ENCODE data around the gene PAGE2. TPM values are rescaled to one million over a fixed set of nuclear protein-coding genes. Genes with fewer than 3 reads are reported as not detected.

PAGE2 gene
- total and polyA plus RNA-seq, 3 experiments from 2014 or later = not detected

DNA sequence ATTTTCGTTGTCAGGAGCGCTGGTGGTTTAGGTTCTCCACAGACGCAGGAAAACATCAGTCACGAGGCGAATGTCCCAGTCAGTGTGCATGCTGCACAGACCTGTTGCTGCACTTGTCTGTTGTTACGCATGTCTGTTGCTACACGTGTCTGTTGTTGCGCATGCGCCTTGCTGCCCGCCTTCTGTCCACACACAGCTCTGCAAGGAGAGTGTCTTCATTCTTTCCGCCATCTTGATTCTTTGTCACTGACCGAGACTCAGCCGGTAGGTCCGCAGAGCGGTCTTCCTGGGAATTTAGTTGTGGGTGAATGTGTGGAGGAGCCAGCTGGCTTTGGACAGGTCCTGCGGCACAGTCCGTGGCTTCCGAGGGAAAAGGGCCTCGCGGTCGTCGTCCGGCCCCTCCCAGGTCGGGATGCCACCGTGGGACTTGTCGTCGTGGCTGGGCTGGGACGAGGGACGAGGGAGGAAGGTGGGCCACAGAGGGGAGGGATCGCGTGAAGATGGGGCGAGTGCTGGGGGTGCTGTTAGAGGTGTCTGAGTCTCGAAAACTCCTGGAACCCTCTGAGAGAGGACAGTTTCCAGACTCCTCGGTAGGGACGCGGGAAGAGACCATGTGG is 13.9 kb upstream of the PAGE2 start, which contains the start of gene PAGE2B:
Gene PAGE2B (plus strand): TSS at position 180 of the 617 bp plus-strand sequence. CDS start 1,012 bp downstream, outside the sequence.
- Histone ChIP-seq H3K27me3 (ENCODE audit: insufficient read depth, low read length, poor library complexity, severe bottlenecking) (no peaks in the 10 kb centered on the region), H3K27ac (ENCODE audit: low read depth, low read length) (no peak within 1 kb of the TSS), H3K36me3 (ENCODE audit: insufficient read depth, low read length) (no peaks in the 10 kb centered on the region), H3K4me1 (ENCODE audit: insufficient read depth, low read length) (no peaks in the 10 kb centered on the region), H3K9me3 (ENCODE audit: low read length) (no peaks in the 10 kb centered on the region), H3K4me3 (ENCODE audit: low read length) (no peak within 1 kb of the TSS)
- Mint-ChIP-seq H3K4me1 (no peaks in the 10 kb centered on the region), H3K36me3 (no peaks in the 10 kb centered on the region), H3K27ac (no peak within 1 kb of the TSS), H3K4me3 (no peak within 1 kb of the TSS), H3K27me3 (peaks cover 5 to 32% of the 10 kb centered on the region in 2 donors), H3K9me3 (peaks cover 0 to 4% (median 0%) of the 10 kb centered on the region in 5 donors)
- POLR2A ChIA-PET = no interaction called here
- DNase-seq = no peak
- CTCF ChIA-PET = no interaction called here

DNA sequence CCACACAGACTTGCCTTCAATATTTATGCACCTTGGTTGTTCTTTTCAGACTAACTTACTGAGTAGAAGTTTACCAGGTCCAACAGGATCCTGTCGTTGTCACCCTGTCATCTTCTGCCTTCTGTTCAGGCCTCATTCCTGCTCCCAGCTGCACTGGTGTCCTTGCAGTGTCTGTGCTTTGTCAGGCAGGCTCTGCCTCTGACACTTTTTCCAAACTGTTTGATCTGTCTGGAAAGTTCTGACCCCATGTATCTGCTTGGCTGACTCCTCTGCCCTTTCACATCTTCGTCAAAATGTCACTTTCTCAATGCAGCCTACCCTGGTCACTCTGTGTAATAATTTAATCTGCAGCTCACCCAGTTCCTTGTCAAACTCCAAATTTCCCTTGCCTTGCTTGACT is 9.9 kb downstream of the PAGE2 start:
- peaks cover 0 to 5% (median 5%) of the 10 kb centered on the region in 3 donors for H3K4me1 Mint-ChIP-seq
- CTCF ChIA-PET = no interaction called here
- H3K27ac Mint-ChIP-seq = no peak overlapping the region
- Histone ChIP-seq H3K4me1 (ENCODE audit: insufficient read depth, low read length) (no peaks in the 10 kb centered on the region), H3K27me3 (ENCODE audit: insufficient read depth, low read length, poor library complexity, severe bottlenecking) (no peaks in the 10 kb centered on the region), H3K27ac (ENCODE audit: low read depth, low read length) (no peak overlapping the region), H3K36me3 (ENCODE audit: insufficient read depth, low read length) (no peaks in the 10 kb centered on the region), H3K4me3 (ENCODE audit: low read length) (no peak overlapping the region), H3K9me3 (ENCODE audit: low read length) (no peaks in the 10 kb centered on the region)
- no peak overlapping the region for H3K4me3 Mint-ChIP-seq
- POLR2A ChIA-PET = no interaction called here
- DNase-seq = no peak
- H3K9me3 Mint-ChIP-seq = no peaks in the 10 kb centered on the region
- peaks cover 0 to 6% of the 10 kb centered on the region in 2 donors for H3K27me3 Mint-ChIP-seq
- H3K36me3 Mint-ChIP-seq = peaks cover 0 to 2% (median 0%) of the 10 kb centered on the region in 3 donors

DNA sequence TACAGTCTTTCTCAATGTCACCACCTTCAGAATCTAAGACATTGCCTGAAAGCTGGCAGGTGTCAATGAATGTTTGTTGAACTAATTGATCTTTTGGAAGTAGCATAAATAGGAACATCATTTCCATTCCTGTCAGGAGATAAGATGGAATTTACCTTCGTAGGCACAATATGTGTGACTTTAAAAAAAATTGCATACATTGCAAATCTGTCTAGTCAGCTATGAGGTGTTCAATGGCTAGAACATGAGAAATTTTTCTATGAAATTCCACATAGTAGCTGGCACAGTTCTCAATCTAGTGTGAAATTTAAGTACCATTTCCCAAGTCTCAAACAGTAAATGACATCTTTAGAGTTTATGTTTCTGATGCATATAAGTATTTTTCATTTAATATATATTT is 10.3 kb downstream of the PAGE2 start:
- Histone ChIP-seq H3K4me3 (ENCODE audit: low read length) (no peak overlapping the region), H3K9me3 (ENCODE audit: low read length) (no peaks in the 10 kb centered on the region), H3K4me1 (ENCODE audit: insufficient read depth, low read length) (no peaks in the 10 kb centered on the region), H3K27me3 (ENCODE audit: insufficient read depth, low read length, poor library complexity, severe bottlenecking) (no peaks in the 10 kb centered on the region), H3K27ac (ENCODE audit: low read depth, low read length) (no peak overlapping the region), H3K36me3 (ENCODE audit: insufficient read depth, low read length) (no peaks in the 10 kb centered on the region)
- Mint-ChIP-seq H3K27me3 (peaks cover 0 to 6% of the 10 kb centered on the region in 2 donors), H3K36me3 (peaks cover 0 to 2% (median 0%) of the 10 kb centered on the region in 3 donors), H3K27ac (no peak overlapping the region), H3K9me3 (peaks cover 0 to 3% (median 0%) of the 10 kb centered on the region in 5 donors), H3K4me3 (no peak overlapping the region), H3K4me1 (peaks cover 0 to 5% (median 5%) of the 10 kb centered on the region in 3 donors)
- DNase-seq = no peak
- POLR2A ChIA-PET = no interaction called here
- CTCF ChIA-PET = no interaction called here

DNA sequence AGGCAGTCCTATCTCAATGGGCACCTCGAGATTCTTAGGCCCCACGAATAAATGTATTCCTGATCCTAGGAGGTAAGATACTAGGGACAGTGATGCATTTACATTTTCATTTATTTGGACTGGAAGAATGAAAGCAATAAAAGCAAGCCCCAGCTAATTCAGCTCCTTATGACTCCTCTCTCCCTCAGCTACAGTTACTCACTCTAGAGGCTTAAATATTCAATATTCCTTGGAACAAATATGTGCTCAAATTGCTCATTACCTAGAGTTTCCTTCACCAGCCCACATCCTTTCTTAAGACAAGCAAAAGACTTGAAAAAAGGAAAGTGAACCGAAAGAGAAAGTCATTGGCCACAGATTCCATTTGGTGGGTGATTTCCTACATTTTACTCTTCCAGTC is 13.9 kb downstream of the PAGE2 start:
- Mint-ChIP-seq H3K27me3 (peaks cover 0 to 4% of the 10 kb centered on the region in 2 donors), H3K4me1 (peaks cover 0 to 5% (median 5%) of the 10 kb centered on the region in 3 donors), H3K27ac (no peak overlapping the region), H3K36me3 (peaks cover 0 to 2% (median 0%) of the 10 kb centered on the region in 3 donors), H3K9me3 (peaks cover 0 to 3% (median 2%) of the 10 kb centered on the region in 5 donors), H3K4me3 (no peak overlapping the region)
- no peaks in the 10 kb centered on the region for H3K4me1 ChIP-seq (ENCODE audit: insufficient read depth, low read length)
- H3K4me3 ChIP-seq (ENCODE audit: low read length) = no peak overlapping the region
- H3K9me3 ChIP-seq (ENCODE audit: low read length) = no peaks in the 10 kb centered on the region
- ChIA-PET CTCF (no interaction called here), POLR2A (no interaction called here)
- no peak for DNase-seq
- no peaks in the 10 kb centered on the region for H3K27me3 ChIP-seq (ENCODE audit: insufficient read depth, low read length, poor library complexity, severe bottlenecking)
- H3K27ac ChIP-seq (ENCODE audit: low read depth, low read length) = no peak overlapping the region
- no peaks in the 10 kb centered on the region for H3K36me3 ChIP-seq (ENCODE audit: insufficient read depth, low read length)

DNA sequence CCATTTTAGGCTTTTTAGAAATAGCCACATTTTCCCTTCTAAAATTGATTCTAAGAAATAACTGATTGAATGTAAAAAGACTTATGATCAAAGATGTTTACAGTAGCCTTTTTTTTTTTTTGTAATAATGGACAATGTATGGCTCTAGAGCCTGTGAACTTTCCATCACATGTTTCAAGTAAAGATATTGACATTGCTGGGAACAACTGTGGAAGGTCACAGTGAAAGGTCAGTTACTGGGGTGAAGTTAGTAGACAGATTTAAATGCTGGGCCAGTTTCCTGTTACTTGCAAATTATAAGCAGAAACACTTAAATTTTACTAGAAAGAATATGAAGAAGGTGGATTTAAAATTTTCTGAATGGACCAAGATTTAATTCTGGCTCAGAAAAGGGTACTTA is 18.4 kb downstream of the PAGE2 start:
- POLR2A ChIA-PET = no interaction called here

DNA sequence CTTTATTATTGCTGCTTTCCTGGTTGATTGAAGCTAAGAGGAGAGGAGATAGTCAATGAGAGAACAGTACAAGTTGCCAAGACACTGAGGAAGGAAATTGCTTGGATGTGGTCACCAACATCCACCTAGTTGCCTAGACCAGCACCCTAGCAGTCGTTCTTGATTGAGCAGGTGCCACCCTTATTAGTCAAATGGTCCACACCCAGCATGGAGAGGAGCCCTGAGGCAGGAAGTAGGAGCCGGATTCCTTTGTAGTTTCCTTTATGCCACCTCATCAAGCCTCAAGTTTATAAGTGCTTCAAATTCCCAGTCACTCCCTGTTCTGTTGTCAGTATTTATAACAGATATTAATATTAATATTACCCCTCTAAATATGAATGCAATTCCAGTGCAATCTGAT is 19.1 kb downstream of the PAGE2 start:
- H3K36me3 Mint-ChIP-seq = peaks cover 0 to 2% (median 0%) of the 10 kb centered on the region in 3 donors
- H3K4me1 ChIP-seq (ENCODE audit: insufficient read depth, low read length) = no peaks in the 10 kb centered on the region
- H3K27ac ChIP-seq (ENCODE audit: low read depth, low read length) = no peak overlapping the region
- no peak for DNase-seq
- POLR2A ChIA-PET = no interaction called here
- CTCF ChIA-PET = no interaction called here
- no peaks in the 10 kb centered on the region for H3K9me3 ChIP-seq (ENCODE audit: low read length)
- H3K27ac Mint-ChIP-seq = no peak overlapping the region
- H3K4me3 Mint-ChIP-seq = no peak overlapping the region
- no peak overlapping the region for H3K4me3 ChIP-seq (ENCODE audit: low read length)
- H3K36me3 ChIP-seq (ENCODE audit: insufficient read depth, low read length) = no peaks in the 10 kb centered on the region
- peaks cover 0 to 3% (median 2%) of the 10 kb centered on the region in 5 donors for H3K9me3 Mint-ChIP-seq
- no peaks in the 10 kb centered on the region for H3K27me3 ChIP-seq (ENCODE audit: insufficient read depth, low read length, poor library complexity, severe bottlenecking)
- H3K4me1 Mint-ChIP-seq = peaks cover 0 to 5% (median 1%) of the 10 kb centered on the region in 3 donors
- H3K27me3 Mint-ChIP-seq = peaks cover 0 to 2% of the 10 kb centered on the region in 2 donors

More for the DNA sequence above, 18.4 kb downstream of the PAGE2 start:
- H3K27me3 ChIP-seq (ENCODE audit: insufficient read depth, low read length, poor library complexity, severe bottlenecking) = no peaks in the 10 kb centered on the region
- Mint-ChIP-seq H3K27ac (no peak overlapping the region), H3K4me1 (peaks cover 0 to 8% (median 5%) of the 10 kb centered on the region in 3 donors), H3K9me3 (peaks cover 0 to 3% (median 2%) of the 10 kb centered on the region in 5 donors), H3K27me3 (peaks cover 0 to 2% of the 10 kb centered on the region in 2 donors), H3K36me3 (peaks cover 0 to 2% (median 0%) of the 10 kb centered on the region in 3 donors), H3K4me3 (no peak overlapping the region)
- no peaks in the 10 kb centered on the region for H3K9me3 ChIP-seq (ENCODE audit: low read length)
- no peak overlapping the region for H3K27ac ChIP-seq (ENCODE audit: low read depth, low read length)
- no peak for DNase-seq
- no peaks in the 10 kb centered on the region for H3K4me1 ChIP-seq (ENCODE audit: insufficient read depth, low read length)
- CTCF ChIA-PET = no interaction called here
- no peak overlapping the region for H3K4me3 ChIP-seq (ENCODE audit: low read length)
- no peaks in the 10 kb centered on the region for H3K36me3 ChIP-seq (ENCODE audit: insufficient read depth, low read length)

DNA sequence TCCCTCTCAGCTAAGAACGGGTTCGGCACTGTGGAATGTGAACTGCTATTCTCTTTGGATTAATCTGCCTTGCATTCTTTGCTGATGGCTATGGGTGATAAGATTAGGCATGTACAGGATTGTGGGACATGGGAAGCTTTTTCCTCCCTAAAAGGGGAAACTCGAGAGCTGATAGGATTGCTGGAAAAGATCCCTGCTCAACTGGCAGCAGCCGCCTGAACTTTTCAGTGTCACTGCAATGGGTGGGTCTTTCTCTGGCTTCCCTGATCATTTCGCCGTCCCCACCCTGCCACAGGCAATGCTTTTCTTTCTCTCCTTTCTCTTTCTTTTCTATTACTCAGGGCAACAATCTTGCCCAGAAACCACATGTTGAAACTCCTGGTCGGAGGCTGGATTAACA is 20.5 kb downstream of the PAGE2 start:
- Mint-ChIP-seq H3K27ac (no peak overlapping the region), H3K36me3 (no peaks in the 10 kb centered on the region), H3K4me1 (peaks cover 0 to 3% (median 0%) of the 10 kb centered on the region in 3 donors), H3K27me3 (peaks cover 0 to 2% of the 10 kb centered on the region in 2 donors), H3K4me3 (no peak overlapping the region), H3K9me3 (peaks cover 0 to 2% (median 0%) of the 10 kb centered on the region in 5 donors)
- Histone ChIP-seq H3K36me3 (ENCODE audit: insufficient read depth, low read length) (no peaks in the 10 kb centered on the region), H3K27me3 (ENCODE audit: insufficient read depth, low read length, poor library complexity, severe bottlenecking) (no peaks in the 10 kb centered on the region), H3K27ac (ENCODE audit: low read depth, low read length) (no peak overlapping the region), H3K9me3 (ENCODE audit: low read length) (no peaks in the 10 kb centered on the region), H3K4me3 (ENCODE audit: low read length) (no peak overlapping the region), H3K4me1 (ENCODE audit: insufficient read depth, low read length) (no peaks in the 10 kb centered on the region)
- ChIA-PET POLR2A (no interaction called here), CTCF (no interaction called here)
- DNase-seq = no peak

DNA sequence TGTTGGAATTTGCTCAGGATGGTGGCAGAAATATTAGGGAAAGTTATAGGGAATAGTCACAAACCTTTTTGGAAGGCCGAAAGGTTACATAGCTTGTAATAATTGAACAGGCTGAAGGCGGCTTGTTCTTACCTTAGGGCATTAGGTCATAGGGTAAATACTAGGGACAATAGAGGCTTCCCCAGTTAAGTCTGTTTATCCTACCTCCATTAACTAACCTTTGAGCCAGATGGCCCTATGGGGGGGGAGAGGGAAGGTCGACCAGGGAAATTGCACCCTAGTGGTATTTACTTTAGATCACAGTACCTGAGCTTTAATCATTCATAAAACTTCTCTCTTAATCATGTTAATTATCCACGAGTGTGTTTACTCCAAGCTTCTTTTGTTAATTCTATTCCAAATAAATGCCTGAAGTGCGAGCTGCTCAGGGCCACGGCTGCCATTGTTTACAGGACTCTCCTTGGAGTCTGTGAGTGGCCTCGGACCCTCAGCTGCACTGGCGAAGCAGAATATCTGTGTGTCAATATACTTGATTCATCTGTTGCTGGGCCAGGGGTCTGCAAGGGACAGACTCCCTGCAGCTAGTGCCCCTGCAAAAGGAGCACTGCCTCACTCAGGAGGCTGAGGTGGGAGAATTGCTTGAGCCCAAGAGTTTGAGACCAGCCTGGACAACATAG is 22.9 kb downstream of the PAGE2 start:
- H3K4me3 ChIP-seq (ENCODE audit: low read length) = no peak overlapping the region
- no peak for DNase-seq
- CTCF ChIA-PET = no interaction called here
- Mint-ChIP-seq H3K4me3 (no peak overlapping the region), H3K9me3 (no peaks in the 10 kb centered on the region), H3K4me1 (peaks cover 0 to 3% (median 0%) of the 10 kb centered on the region in 3 donors), H3K27ac (no peak overlapping the region), H3K36me3 (no peaks in the 10 kb centered on the region), H3K27me3 (peaks cover 0 to 2% of the 10 kb centered on the region in 2 donors)
- H3K27me3 ChIP-seq (ENCODE audit: insufficient read depth, low read length, poor library complexity, severe bottlenecking) = no peaks in the 10 kb centered on the region
- H3K9me3 ChIP-seq (ENCODE audit: low read length) = no peaks in the 10 kb centered on the region
- no peak overlapping the region for H3K27ac ChIP-seq (ENCODE audit: low read depth, low read length)
- no peaks in the 10 kb centered on the region for H3K36me3 ChIP-seq (ENCODE audit: insufficient read depth, low read length)
- H3K4me1 ChIP-seq (ENCODE audit: insufficient read depth, low read length) = no peaks in the 10 kb centered on the region
- POLR2A ChIA-PET = no interaction called here

Measured in CD8-positive, alpha-beta memory T cell (primary cell).